GM10266 (cell line): Measurements from ENCODE around the gene CUBN.

Experiments
- DNase-seq: peaks from one replicate; pipeline ENCODE4 v3.0.0; 2012; ENCODE audit errors: extremely low spot score
- CTCF ChIP-seq: IDR thresholded peaks from 2 replicates; pipeline ENCODE4 v1.5.1; 2012; ENCODE audit warnings: mild to moderate bottlenecking, low read depth; ENCODE audit not compliant: control insufficient read depth, insufficient read depth; ENCODE audit errors: missing control alignments

CUBN gene

GRCh38 chr10:16913266-16913665 is 216.3 kb downstream of the CUBN start:
- no peak for TF ChIP-seq CTCF

GRCh38 chr10:16910793-16911164 is 218.8 kb downstream of the CUBN start:
- DNase-seq = no peak

More at GRCh38 chr10:16913266-16913665, 216.3 kb downstream of the CUBN start:
- no peak for DNase-seq

GRCh38 chr10:16909961-16910792 is 219.4 kb downstream of the CUBN start:
- TF ChIP-seq CTCF = no peak
- DNase-seq = no peak

More at GRCh38 chr10:16910793-16911164, 218.8 kb downstream of the CUBN start:
- no peak for TF ChIP-seq CTCF

- TF ChIP-seq CTCF = no peak
- no peak for DNase-seq
These were observed 220.3 kb downstream of the CUBN start for GRCh38 chr10:16909271-16909767.

GRCh38 chr10:16907687-16908086 is 221.9 kb downstream of the CUBN start:
- DNase-seq = no peak
- TF ChIP-seq CTCF = no peak

GRCh38 chr10:16905320-16905719 is 224.3 kb downstream of the CUBN start:
- TF ChIP-seq CTCF = no peak
- no peak for DNase-seq

GRCh38 chr10:16904639-16905061 is 225.0 kb downstream of the CUBN start:
- no peak for TF ChIP-seq CTCF
- no peak for DNase-seq
